Measurements from ENCODE around the gene CAMKK1. TPM values are rescaled to one million over a fixed set of nuclear protein-coding genes. Genes with fewer than 3 reads are reported as not detected.

Gene CAMKK1
- total RNA-seq, 1 donor from 2014 or later = 3.8 TPM

- Mint-ChIP-seq H3K27me3 (ENCODE audit: low read depth, unreplicated experiment) (no peaks in the 10 kb centered on the region), H3K27ac (ENCODE audit: unreplicated experiment) (no peak overlapping the region), H3K36me3 (ENCODE audit: low read depth, unreplicated experiment) (peaks cover 2% of the 10 kb centered on the region), H3K4me1 (ENCODE audit: low read depth, unreplicated experiment) (peaks cover 43% of the 10 kb centered on the region), H3K9me3 (ENCODE audit: unreplicated experiment) (no peaks in the 10 kb centered on the region), H3K4me3 (ENCODE audit: unreplicated experiment) (no peak overlapping the region)
- FAIRE-seq = no peak
- peak overlapping the region; percentile 50 for H2AFZ ChIP-seq (ENCODE audit: low read depth, low read length)
- TF ChIP-seq CTCF (IDR thresholded peaks at IDR 0.05; ENCODE audit: insufficient read depth, low read depth, low read length) = no peak
- no peak for TF ChIP-seq EZH2 (IDR thresholded peaks at IDR 0.05; ENCODE audit: insufficient read depth, low read length)
- H3K36me3 ChIP-seq (ENCODE audit: insufficient read depth, low read length) = peaks cover 2% of the 10 kb centered on the region
- H4K20me1 ChIP-seq (ENCODE audit: insufficient read depth, low read length) = peaks cover 12% of the 10 kb centered on the region
- peak overlapping the region; percentile 90 for H3K4me2 ChIP-seq (ENCODE audit: low read length)
- H3K27me3 ChIP-seq (ENCODE audit: insufficient read depth, low read length) = no peaks in the 10 kb centered on the region
- H3K9ac ChIP-seq (ENCODE audit: low read length) = peak overlapping the region; percentile 78
- H3K79me2 ChIP-seq (ENCODE audit: insufficient read depth, low read length) = peaks cover 27% of the 10 kb centered on the region
- H3K9me3 ChIP-seq (ENCODE audit: insufficient read depth, low read depth, low read length) = no peaks in the 10 kb centered on the region
- peaks cover 68% of the 10 kb centered on the region for H3K4me1 ChIP-seq (ENCODE audit: insufficient read depth, low read length)
- no peak overlapping the region for H3K4me3 ChIP-seq (ENCODE audit: insufficient read depth, low read depth, low read length)
- H3K27ac ChIP-seq (ENCODE audit: low read depth, low read length) = peak overlapping the region; percentile 88
- no peak for DNase-seq (ENCODE audit: low read depth)
Observed at GRCh38 chr17:3889325-3890012, 3.4 kb downstream of the CAMKK1 start.

DNA sequence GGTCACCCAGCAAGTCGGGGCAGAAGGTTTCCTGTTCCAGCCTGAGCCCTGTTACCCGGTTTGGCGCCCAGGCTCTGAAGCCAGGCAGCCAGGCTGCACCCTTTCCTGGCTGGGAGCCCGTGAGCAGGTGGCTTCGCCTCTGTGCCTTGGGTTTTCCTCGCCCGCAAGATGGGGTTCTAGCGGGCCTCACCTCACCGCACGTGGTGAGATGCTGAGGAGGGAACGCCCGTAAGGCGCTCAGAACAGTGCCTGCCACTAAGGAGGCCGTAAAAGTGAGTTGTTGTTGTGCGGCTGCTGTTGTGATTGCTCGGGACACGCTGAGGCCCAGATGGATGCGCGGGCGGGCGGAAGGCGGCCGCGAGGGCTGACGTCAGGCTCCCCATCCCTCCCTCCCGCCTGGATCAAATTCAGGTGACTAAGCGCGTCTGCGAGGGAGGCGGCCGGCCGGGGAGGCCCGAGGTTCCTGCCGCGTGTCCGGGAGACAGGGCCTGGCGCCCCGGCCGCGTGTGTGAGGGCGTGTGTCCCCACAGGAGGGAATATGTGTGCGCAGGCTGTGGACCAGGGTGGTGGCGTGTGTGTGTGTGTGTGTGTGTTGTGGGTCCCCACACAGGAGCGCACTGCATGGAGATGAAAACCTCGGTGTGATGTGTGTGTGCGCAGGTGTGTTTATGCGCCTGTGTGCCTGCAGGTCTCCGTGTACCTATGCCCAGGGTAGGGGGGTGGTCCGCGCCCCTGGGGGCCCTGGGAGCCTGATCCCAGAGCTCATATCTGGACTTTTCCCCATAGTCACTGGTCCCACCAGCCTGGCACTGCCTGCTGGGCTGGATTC is 4.3 kb downstream of the CAMKK1 start:
- Histone ChIP-seq H3K4me2 (ENCODE audit: low read length) (peak overlapping the region; percentile 90), H3K27ac (ENCODE audit: low read depth, low read length) (peak overlapping the region; percentile 88), H3K27me3 (ENCODE audit: insufficient read depth, low read length) (no peaks in the 10 kb centered on the region), H3K36me3 (ENCODE audit: insufficient read depth, low read length) (peaks cover 4% of the 10 kb centered on the region), H2AFZ (ENCODE audit: low read depth, low read length) (peak overlapping the region; percentile 75), H3K4me1 (ENCODE audit: insufficient read depth, low read length) (peaks cover 66% of the 10 kb centered on the region), H3K79me2 (ENCODE audit: insufficient read depth, low read length) (peaks cover 27% of the 10 kb centered on the region), H4K20me1 (ENCODE audit: insufficient read depth, low read length) (peaks cover 13% of the 10 kb centered on the region), H3K4me3 (ENCODE audit: insufficient read depth, low read depth, low read length) (no peak overlapping the region), H3K9me3 (ENCODE audit: insufficient read depth, low read depth, low read length) (no peaks in the 10 kb centered on the region), H3K9ac (ENCODE audit: low read length) (peak overlapping the region; percentile 78)
- Mint-ChIP-seq H3K9me3 (ENCODE audit: unreplicated experiment) (no peaks in the 10 kb centered on the region), H3K36me3 (ENCODE audit: low read depth, unreplicated experiment) (peaks cover 4% of the 10 kb centered on the region), H3K27me3 (ENCODE audit: low read depth, unreplicated experiment) (no peaks in the 10 kb centered on the region), H3K4me1 (ENCODE audit: low read depth, unreplicated experiment) (peaks cover 40% of the 10 kb centered on the region), H3K4me3 (ENCODE audit: unreplicated experiment) (no peak overlapping the region), H3K27ac (ENCODE audit: unreplicated experiment) (no peak overlapping the region)
- no peak for TF ChIP-seq CTCF (IDR thresholded peaks at IDR 0.05; ENCODE audit: insufficient read depth, low read depth, low read length)
- TF ChIP-seq EZH2 (IDR thresholded peaks at IDR 0.05; ENCODE audit: insufficient read depth, low read length) = no peak
- FAIRE-seq = no peak
- peak; percentile 89 for DNase-seq (ENCODE audit: low read depth)

Measured in astrocyte (in vitro differentiated cells and primary cell).